Keratinocyte (primary cell): ENCODE results near the gene LRRC15. TPM values are rescaled to one million over a fixed set of nuclear protein-coding genes. Genes with fewer than 3 reads are reported as not detected.

Experiments
- DNase-seq: peaks from one replicate; pipeline ENCODE4 v3.0.0-alpha.2; 2011; ENCODE audit warnings: low read depth, missing footprints, low spot score
- FAIRE-seq: peaks from 2 replicates; lab custom pipeline; 2011; peaks lifted over from hg19 to GRCh38; lab: Jason Lieb, UNC
- H2AFZ ChIP-seq: 2 replicates; pipeline ENCODE4 v1.6.0; 2012; ENCODE audit warnings: low read length, control low read depth, inconsistent platforms; ENCODE audit not compliant: control insufficient read depth
- H3K27ac ChIP-seq: 2 replicates; pipeline ENCODE4 v1.5.1; 2011; ENCODE audit warnings: low read length; ENCODE audit not compliant: control insufficient read depth, insufficient read depth
- H3K27me3 ChIP-seq: 3 replicates; pipeline ENCODE4 v1.6.0; 2011; ENCODE audit warnings: low read length; ENCODE audit not compliant: control insufficient read depth, insufficient read depth; ENCODE audit errors: extremely low read depth
- H3K36me3 ChIP-seq, 2 experiments: 2 replicates in 1 of 2; 3 replicates in 1 of 2; pipeline ENCODE4 v1.5.1; 2011; ENCODE audit warnings: low read length in 2 of 2, mild to moderate bottlenecking in 1 of 2; ENCODE audit not compliant: control insufficient read depth in 2 of 2, insufficient read depth in 2 of 2; ENCODE audit errors: extremely low read depth in 1 of 2
- H3K4me1 ChIP-seq: 3 replicates; pipeline ENCODE4 v1.5.1; 2011; ENCODE audit warnings: low read length; ENCODE audit not compliant: control insufficient read depth, insufficient read depth; ENCODE audit errors: extremely low read depth
- H3K4me2 ChIP-seq: 3 replicates; pipeline ENCODE4 v1.6.0; 2011; ENCODE audit warnings: low read depth, low read length; ENCODE audit not compliant: control insufficient read depth, insufficient read depth; ENCODE audit errors: extremely low read depth
- H3K4me3 ChIP-seq, 3 experiments: fragments of 200-600 bp in 1 of 3; sonication (generic) in 1 of 3; 2 replicates in 2 of 3; 3 replicates in 1 of 3; pipeline ENCODE4 v1.5.1; 2011 to 2016; ENCODE audit warnings: low read length in 3 of 3, mild to moderate bottlenecking in 3 of 3, control low read depth in 2 of 3, inconsistent platforms in 1 of 3, low read depth in 1 of 3, mixed read lengths in 1 of 3, mixed run types in 1 of 3, moderate library complexity in 1 of 3; ENCODE audit not compliant: control insufficient read depth in 2 of 3, insufficient read depth in 2 of 3; ENCODE audit errors: extremely low read depth in 1 of 3
- H3K79me2 ChIP-seq: 2 replicates; pipeline ENCODE4 v1.6.0; 2012; ENCODE audit warnings: low read length; ENCODE audit not compliant: control insufficient read depth, insufficient read depth
- H3K9ac ChIP-seq: 3 replicates; pipeline ENCODE4 v1.6.0; 2011; ENCODE audit warnings: low read length; ENCODE audit not compliant: control insufficient read depth, insufficient read depth; ENCODE audit errors: extremely low read depth
- H3K9me1 ChIP-seq: 3 replicates; pipeline ENCODE4 v1.6.0; 2011; ENCODE audit warnings: low read length; ENCODE audit not compliant: control insufficient read depth, insufficient read depth; ENCODE audit errors: extremely low read depth
- H3K9me3 ChIP-seq: 2 replicates; pipeline ENCODE4 v1.5.1; 2012; ENCODE audit warnings: low read depth, low read length; ENCODE audit not compliant: control insufficient read depth
- H4K20me1 ChIP-seq: 3 replicates; pipeline ENCODE4 v1.6.0; 2011; ENCODE audit warnings: low read length; ENCODE audit not compliant: control insufficient read depth, insufficient read depth; ENCODE audit errors: extremely low read depth
- EZH2 ChIP-seq: IDR thresholded peaks from one replicate; pipeline ENCODE4 v1.6.1; 2012; ENCODE audit warnings: inconsistent platforms, mild to moderate bottlenecking, low read length, moderate library complexity
- dilution Hi-C: fragments of 300-500 bp; cut with MboI; formaldehyde crosslinking; loops from one replicate; pipeline ENCODE4 v1.7.0; 2020; ENCODE audit warnings: low sequenced_read_pairs; ENCODE audit not compliant: extremely low pct_ligation_motif_present
- polyA plus RNA-seq, 5 experiments: library from polyadenylated mRNA; depleted of rRNA in 3 of 5; stranded (reverse) in 3 of 5; stranded (forward) in 1 of 5; unstranded in 1 of 5; fragments of >200 nt; gene quantifications; 1 replicate in 1 of 5; 2 replicates in 3 of 5; 3 replicates in 1 of 5; pipeline versions ENCODE4 v1.2.1 to v1.2.3, GENCODE V29; 2011 to 2012; ENCODE audit warnings: missing spikeins in 2 of 5, low read depth in 1 of 5, low replicate concordance in 1 of 5
- TF ChIP-seq, protein P1 (sequence below), 3 experiments: IDR thresholded peaks in 1 of 3; conservative IDR thresholded peaks in 1 of 3; optimal IDR thresholded peaks in 1 of 3; 2 replicates in 2 of 3; 3 replicates in 1 of 3; pipeline versions ENCODE3 to v1.5.1; 2011; ENCODE audit warnings: low read length in 3 of 3, mild to moderate bottlenecking in 3 of 3, moderate library complexity in 2 of 3, control low read depth in 1 of 3, inconsistent platforms in 1 of 3; ENCODE audit not compliant: insufficient read depth in 2 of 3; ENCODE audit errors: extremely low read depth in 1 of 3

The LRRC15 gene
- polyA plus RNA-seq, 1 donor (not counting 4 experiments of a cell fraction or from before 2014, with no cell fraction given): not detected

DNA sequence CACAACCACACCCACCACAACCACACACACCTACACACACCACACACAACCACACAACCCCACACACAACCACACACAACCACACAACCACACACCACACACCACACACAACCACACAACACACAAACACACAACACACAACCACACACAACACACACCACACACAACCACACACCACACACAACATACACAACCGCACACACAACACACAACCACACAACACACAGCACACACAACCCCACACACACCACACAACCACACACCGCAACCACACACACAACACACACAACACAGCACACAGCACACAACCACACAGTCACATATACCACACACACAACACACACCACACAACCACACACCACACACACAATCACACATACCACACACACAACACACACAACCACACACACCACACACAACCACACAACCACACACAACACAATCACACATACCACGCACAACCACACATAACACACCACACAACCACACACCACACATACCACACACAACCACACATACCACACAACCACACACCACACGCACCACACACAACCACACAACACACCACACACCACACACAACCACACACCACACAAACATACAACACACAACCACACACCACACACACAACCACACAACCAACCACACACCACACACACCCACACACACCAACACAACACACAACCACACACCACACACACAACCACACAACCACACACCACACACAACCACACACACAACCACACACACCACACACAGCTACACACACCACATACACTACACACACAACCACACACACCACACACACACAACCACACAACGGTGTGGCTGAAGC is 42.1 kb downstream of the LRRC15 start:
- no peaks in the 10 kb centered on the region for H3K27me3 ChIP-seq
- H2AFZ ChIP-seq: no peak overlapping the region
- DNase-seq (no peak), FAIRE-seq (no peak)
- no peaks in the 10 kb centered on the region for H3K36me3 ChIP-seq
- no peak overlapping the region for H3K4me2 ChIP-seq
- H4K20me1 ChIP-seq: no peaks in the 10 kb centered on the region
- dilution Hi-C loops: no loop called here
- no peak overlapping the region for H3K27ac ChIP-seq
- no peaks in the 10 kb centered on the region for H3K9me1 ChIP-seq
- H3K9ac ChIP-seq: no peak overlapping the region
- no peaks in the 10 kb centered on the region for H3K79me2 ChIP-seq
- H3K4me1 ChIP-seq: peaks cover 36% of the 10 kb centered on the region
- no peak overlapping the region for H3K4me3 ChIP-seq
- TF ChIP-seq, protein P1, sequence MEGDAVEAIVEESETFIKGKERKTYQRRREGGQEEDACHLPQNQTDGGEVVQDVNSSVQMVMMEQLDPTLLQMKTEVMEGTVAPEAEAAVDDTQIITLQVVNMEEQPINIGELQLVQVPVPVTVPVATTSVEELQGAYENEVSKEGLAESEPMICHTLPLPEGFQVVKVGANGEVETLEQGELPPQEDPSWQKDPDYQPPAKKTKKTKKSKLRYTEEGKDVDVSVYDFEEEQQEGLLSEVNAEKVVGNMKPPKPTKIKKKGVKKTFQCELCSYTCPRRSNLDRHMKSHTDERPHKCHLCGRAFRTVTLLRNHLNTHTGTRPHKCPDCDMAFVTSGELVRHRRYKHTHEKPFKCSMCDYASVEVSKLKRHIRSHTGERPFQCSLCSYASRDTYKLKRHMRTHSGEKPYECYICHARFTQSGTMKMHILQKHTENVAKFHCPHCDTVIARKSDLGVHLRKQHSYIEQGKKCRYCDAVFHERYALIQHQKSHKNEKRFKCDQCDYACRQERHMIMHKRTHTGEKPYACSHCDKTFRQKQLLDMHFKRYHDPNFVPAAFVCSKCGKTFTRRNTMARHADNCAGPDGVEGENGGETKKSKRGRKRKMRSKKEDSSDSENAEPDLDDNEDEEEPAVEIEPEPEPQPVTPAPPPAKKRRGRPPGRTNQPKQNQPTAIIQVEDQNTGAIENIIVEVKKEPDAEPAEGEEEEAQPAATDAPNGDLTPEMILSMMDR (optimal IDR thresholded peaks at IDR 0.05 in 1 of 3, IDR thresholded peaks at IDR 0.05 in 1 of 3, conservative IDR thresholded peaks at IDR 0.05 in 1 of 3; ENCODE audit: extremely low read depth in 1 of 3, insufficient read depth in 2 of 3, low read length in 3 of 3): no peak
- TF ChIP-seq EZH2: no peak
- H3K9me3 ChIP-seq: peaks cover 1% of the 10 kb centered on the region

GRCh38 chr3:194326968-194327217 is 42.6 kb downstream of the LRRC15 start:
- no peaks in the 10 kb centered on the region for H3K27me3 ChIP-seq
- no peak for TF ChIP-seq EZH2
- TF ChIP-seq, protein P1 (optimal IDR thresholded peaks at IDR 0.05 in 1 of 3, IDR thresholded peaks at IDR 0.05 in 1 of 3, conservative IDR thresholded peaks at IDR 0.05 in 1 of 3; ENCODE audit: extremely low read depth in 1 of 3, insufficient read depth in 2 of 3, low read length in 3 of 3): no peak
- H3K9me3 ChIP-seq: peaks cover 1% of the 10 kb centered on the region
- H3K9ac ChIP-seq: no peak overlapping the region
- no peak overlapping the region for H3K27ac ChIP-seq
- no peaks in the 10 kb centered on the region for H3K36me3 ChIP-seq
- H3K79me2 ChIP-seq: no peaks in the 10 kb centered on the region
- H3K9me1 ChIP-seq: no peaks in the 10 kb centered on the region
- DNase-seq (no peak), FAIRE-seq (no peak)
- dilution Hi-C loops: no loop called here
- no peak overlapping the region for H2AFZ ChIP-seq
- H3K4me2 ChIP-seq: no peak overlapping the region
- peaks cover 42% of the 10 kb centered on the region for H3K4me1 ChIP-seq
- H3K4me3 ChIP-seq: no peak overlapping the region
- H4K20me1 ChIP-seq: no peaks in the 10 kb centered on the region
